NB4 (cell line): ENCODE results near the gene TMEM259.

Experiments
- DNase-seq: peaks from one replicate; pipeline ENCODE4 v3.0.0; 2010; ENCODE audit warnings: low read depth
- H3K4me3 ChIP-seq: one replicate; pipeline ENCODE4 v1.5.1; 2011; ENCODE audit warnings: mild to moderate bottlenecking, low read depth, low read length, moderate library complexity
- CTCF ChIP-seq: IDR thresholded peaks from one replicate; pipeline ENCODE4 v1.5.1; 2012; ENCODE audit warnings: low read depth, low read length
- MYC ChIP-seq: IDR thresholded peaks from 2 replicates; pipeline ENCODE4 v1.6.1; 2011; ENCODE audit warnings: low read depth, low read length
- POLR2A ChIP-seq: IDR thresholded peaks from 2 replicates; pipeline ENCODE4 v1.6.1; 2011; ENCODE audit warnings: mild to moderate bottlenecking; ENCODE audit not compliant: insufficient read length; ENCODE audit errors: extremely low read depth
- TF ChIP-seq, protein P1 (sequence below): IDR thresholded peaks from 2 replicates; pipeline ENCODE4 v1.6.1; 2011; ENCODE audit warnings: low read depth, low read length

The TMEM259 gene

GRCh38 chr19:1013218-1013617 lies 7.7 kb downstream of the TMEM259 start:
- no peak for TF ChIP-seq POLR2A
- TF ChIP-seq MYC: no peak
- TF ChIP-seq, protein P1, sequence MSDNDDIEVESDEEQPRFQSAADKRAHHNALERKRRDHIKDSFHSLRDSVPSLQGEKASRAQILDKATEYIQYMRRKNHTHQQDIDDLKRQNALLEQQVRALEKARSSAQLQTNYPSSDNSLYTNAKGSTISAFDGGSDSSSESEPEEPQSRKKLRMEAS: no peak
- TF ChIP-seq CTCF: no peak
- DNase-seq: no peak
- no peak overlapping the region for H3K4me3 ChIP-seq

DNA sequence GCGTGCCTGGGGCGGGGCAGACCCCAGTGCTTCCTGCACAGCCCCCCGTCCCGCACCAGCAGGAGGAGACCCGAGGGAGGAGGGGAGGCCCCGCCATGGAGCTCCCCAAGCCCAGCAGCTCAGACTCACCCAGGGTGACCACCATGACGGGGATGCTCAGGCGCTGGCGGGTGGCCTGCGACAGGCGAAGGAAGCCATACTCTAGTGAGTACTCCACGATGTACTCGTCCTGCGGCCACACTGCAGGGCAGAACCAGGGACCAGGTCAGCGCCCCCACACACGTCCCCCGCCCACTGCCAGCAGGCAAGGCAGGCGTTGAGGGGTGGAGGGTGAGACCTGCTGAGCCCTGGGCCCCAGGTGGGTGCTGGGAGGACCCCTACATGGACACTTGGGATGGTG lies 8.6 kb downstream of the TMEM259 start:
- no peak for DNase-seq
- no peak overlapping the region for H3K4me3 ChIP-seq
- TF ChIP-seq, protein P1: no peak
- TF ChIP-seq POLR2A: no peak
- no peak for TF ChIP-seq CTCF
- TF ChIP-seq MYC: no peak

- H3K4me3 ChIP-seq: no peak overlapping the region
- DNase-seq: no peak
- TF ChIP-seq, protein P1: no peak
- TF ChIP-seq POLR2A (no peak), MYC (no peak), CTCF (no peak)
Observed at GRCh38 chr19:1011831-1012333, 9.0 kb downstream of the TMEM259 start.

- TF ChIP-seq MYC (no peak), POLR2A (no peak), CTCF (no peak)
- TF ChIP-seq, protein P1: no peak
- H3K4me3 ChIP-seq: no peak overlapping the region
- DNase-seq: no peak
Observed at GRCh38 chr19:1010586-1011510, 10.1 kb downstream of the TMEM259 start.

DNA sequence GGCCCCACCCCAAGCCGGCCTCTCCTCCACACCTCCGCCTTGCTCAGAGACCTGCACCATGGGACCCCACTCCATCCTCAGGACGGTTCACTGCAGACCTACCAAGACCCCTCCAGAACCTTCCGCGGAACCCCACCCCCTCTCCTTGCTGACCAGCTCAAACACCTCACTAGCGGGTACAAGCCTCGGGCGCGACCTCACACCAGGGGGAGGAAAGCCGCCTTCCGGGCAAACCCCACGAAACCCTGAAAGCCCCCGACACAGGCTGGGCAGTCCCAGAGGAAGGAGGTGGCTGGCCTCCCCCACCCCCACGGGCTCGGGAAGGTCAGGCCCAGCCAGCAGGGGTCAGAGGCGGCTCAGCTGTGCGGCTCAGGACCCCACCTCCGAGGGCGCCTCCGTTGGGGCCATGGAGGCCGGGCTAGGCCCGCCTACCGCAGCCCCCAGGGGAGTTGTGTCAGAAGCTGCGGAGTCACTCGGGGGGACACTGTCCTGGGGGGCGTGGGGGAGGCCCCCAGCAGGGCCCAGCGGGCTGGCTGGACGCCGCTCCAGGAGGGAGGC lies 10.9 kb downstream of the TMEM259 start:
- TF ChIP-seq, protein P1: no peak
- no peak for TF ChIP-seq MYC
- no peak for DNase-seq
- H3K4me3 ChIP-seq: no peak overlapping the region
